K562 (cell line): ENCODE results near the gene PPP2R3C. TPM values are rescaled to one million over a fixed set of nuclear protein-coding genes. Genes with fewer than 3 reads are reported as not detected.

Experiments
- FOXK1 ChIP-seq: sonication (generic); formaldehyde crosslinking; IDR thresholded peaks from 2 replicates; pipeline ENCODE4 v1.8.0; 2022; ENCODE audit warnings: missing genetic modification reagents, mild to moderate bottlenecking, borderline replicate concordance
- JUNB ChIP-seq: fragments of 450-650 bp; formaldehyde crosslinking; conservative IDR thresholded peaks from 2 replicates; pipeline ENCODE4 v1.4.0; 2020; ENCODE audit warnings: mild to moderate bottlenecking
- JUND ChIP-seq, 2 experiments: IDR thresholded peaks; 2 replicates in 1 of 2; 3 replicates in 1 of 2; pipeline ENCODE4 v1.6.1; 2011; ENCODE audit warnings: borderline replicate concordance in 2 of 2, low read depth in 2 of 2, low read length in 2 of 2, improper control_type of control experiment in 1 of 2, missing biosample characterization in 1 of 2, missing genetic modification characterization in 1 of 2, missing genetic modification reagents in 1 of 2
- MED1 ChIP-seq: sonication (generic); formaldehyde crosslinking; IDR thresholded peaks from 2 replicates; pipeline ENCODE4 v1.8.1; 2023; ENCODE audit warnings: missing genetic modification reagents, borderline replicate concordance
- NFE2L1 ChIP-seq: fragments of 450-650 bp; IDR thresholded peaks from 2 replicates; pipeline ENCODE4 v1.6.1; 2016; ENCODE audit warnings: missing genetic modification characterization, low read depth, mild to moderate bottlenecking, missing compliant biosample characterization, moderate library complexity, borderline replicate concordance
- POLR2A ChIP-seq: fragments of 450-650 bp; conservative IDR thresholded peaks from 2 replicates; pipeline ENCODE4 v1.6.1; 2016
- SLC30A9 ChIP-seq: fragments of 250-450 bp; sonication (Bioruptor Pico); IDR thresholded peaks from 2 replicates; pipeline ENCODE4 v1.8.0; 2022; ENCODE audit warnings: mild to moderate bottlenecking, moderate library complexity
- SMC3 ChIP-seq: conservative IDR thresholded peaks from 2 replicates; pipeline ENCODE4 v1.6.1; 2011; ENCODE audit warnings: low read depth, low read length, improper control_type of control experiment; ENCODE audit not compliant: insufficient read depth
- SREBF1 ChIP-seq: fragments of 150-350 bp; IDR thresholded peaks from 2 replicates; pipeline ENCODE4 v1.6.1; 2014; ENCODE audit warnings: antibody characterized with exemption, low read depth, low read length, borderline replicate concordance
- THRB ChIP-seq: fragments of 450-650 bp; formaldehyde crosslinking; conservative IDR thresholded peaks from 2 replicates; pipeline ENCODE4 v1.4.0; 2022; ENCODE audit warnings: mild to moderate bottlenecking, missing genetic modification characterization
- ZBTB2 ChIP-seq: fragments of 450-650 bp; IDR thresholded peaks from 2 replicates; pipeline ENCODE4 v1.6.1; 2016; ENCODE audit warnings: antibody characterized with exemption
- ZNF76 ChIP-seq: fragments of 250-450 bp; sonication (Bioruptor Pico); IDR thresholded peaks from 2 replicates; pipeline ENCODE4 v1.4.0; 2020; ENCODE audit warnings: mild to moderate bottlenecking, moderate library complexity, borderline replicate concordance
- ZSCAN29 ChIP-seq: fragments of 450-650 bp; IDR thresholded peaks from 2 replicates; pipeline ENCODE4 v1.6.1; 2017
- polyA plus RNA-seq, 8 experiments: library from polyadenylated mRNA; depleted of rRNA in 4 of 8; stranded (reverse) in 5 of 8; unstranded in 3 of 8; fragments of >200 nt; fragmentation: Nextera tagmentation in 2 of 8; fragmentation: Illumina TruSeq in 1 of 8; extraction: Ambion mirVana in 2 of 8; extraction: Trizol in 1 of 8; gene quantifications; 2 replicates each; pipeline versions ENCODE4 v1.2.1 to v1.2.3, GENCODE V29; 2011 to 2014; ENCODE audit warnings: inconsistent platforms in 1 of 8, missing spikeins in 1 of 8
- total RNA-seq, 7 experiments: library from RNA; depleted of rRNA in 6 of 7; stranded (reverse); fragments of >200 nt in 6 of 7; fragmentation: Illumina TruSeq in 2 of 7; extraction: Trizol in 2 of 7; gene quantifications; 2 replicates each; pipeline versions ENCODE4 v1.2.1 to v1.2.3, GENCODE V29; 2011 to 2021; ENCODE audit warnings: low replicate concordance in 1 of 7
- TF ChIP-seq, protein P1 (sequence below): IDR thresholded peaks from 3 replicates; pipeline ENCODE4 v1.6.1; 2011; ENCODE audit warnings: borderline replicate concordance, mild to moderate bottlenecking, moderate library complexity; ENCODE audit not compliant: insufficient read length; ENCODE audit errors: extremely low read depth
- TF ChIP-seq, protein P2 (sequence below): sonication (generic); formaldehyde crosslinking; IDR thresholded peaks from 2 replicates; pipeline ENCODE4 v1.8.1; 2023; ENCODE audit warnings: missing genetic modification reagents, mild to moderate bottlenecking, borderline replicate concordance

The PPP2R3C gene
- total and polyA plus RNA-seq, 9 of the 15 experiments (the other 6 are each of a cell fraction or from before 2014, with no cell fraction given) = 14.7 to 43.3 (median 22.7) TPM

- TF ChIP-seq ZNF76 (CRISPR knock-in tag) (no peak), SLC30A9 (CRISPR knock-in tag) (no peak), ZSCAN29 (no peak), SREBF1 (no peak), JUND (IDR thresholded peaks at IDR 0.05; ENCODE audit: borderline replicate concordance, low read depth, low read length) (peak; percentile 63; the same call in 1 of the 2 replicates), JUND (tag; IDR thresholded peaks at IDR 0.05; ENCODE audit: borderline replicate concordance, low read depth, low read length) (peak; percentile 69; the same call in 1 of the 3 replicates), NFE2L1 (peak; percentile 97), ZBTB2 (no peak), THRB (CRISPR knock-in tag) (no peak), MED1 (no peak), FOXK1 (no peak), SMC3 (no peak), POLR2A (no peak), JUNB (no peak)
- TF ChIP-seq, protein P1, sequence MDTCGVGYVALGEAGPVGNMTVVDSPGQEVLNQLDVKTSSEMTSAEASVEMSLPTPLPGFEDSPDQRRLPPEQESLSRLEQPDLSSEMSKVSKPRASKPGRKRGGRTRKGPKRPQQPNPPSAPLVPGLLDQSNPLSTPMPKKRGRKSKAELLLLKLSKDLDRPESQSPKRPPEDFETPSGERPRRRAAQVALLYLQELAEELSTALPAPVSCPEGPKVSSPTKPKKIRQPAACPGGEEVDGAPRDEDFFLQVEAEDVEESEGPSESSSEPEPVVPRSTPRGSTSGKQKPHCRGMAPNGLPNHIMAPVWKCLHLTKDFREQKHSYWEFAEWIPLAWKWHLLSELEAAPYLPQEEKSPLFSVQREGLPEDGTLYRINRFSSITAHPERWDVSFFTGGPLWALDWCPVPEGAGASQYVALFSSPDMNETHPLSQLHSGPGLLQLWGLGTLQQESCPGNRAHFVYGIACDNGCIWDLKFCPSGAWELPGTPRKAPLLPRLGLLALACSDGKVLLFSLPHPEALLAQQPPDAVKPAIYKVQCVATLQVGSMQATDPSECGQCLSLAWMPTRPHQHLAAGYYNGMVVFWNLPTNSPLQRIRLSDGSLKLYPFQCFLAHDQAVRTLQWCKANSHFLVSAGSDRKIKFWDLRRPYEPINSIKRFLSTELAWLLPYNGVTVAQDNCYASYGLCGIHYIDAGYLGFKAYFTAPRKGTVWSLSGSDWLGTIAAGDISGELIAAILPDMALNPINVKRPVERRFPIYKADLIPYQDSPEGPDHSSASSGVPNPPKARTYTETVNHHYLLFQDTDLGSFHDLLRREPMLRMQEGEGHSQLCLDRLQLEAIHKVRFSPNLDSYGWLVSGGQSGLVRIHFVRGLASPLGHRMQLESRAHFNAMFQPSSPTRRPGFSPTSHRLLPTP = no peak
- TF ChIP-seq, protein P2, sequence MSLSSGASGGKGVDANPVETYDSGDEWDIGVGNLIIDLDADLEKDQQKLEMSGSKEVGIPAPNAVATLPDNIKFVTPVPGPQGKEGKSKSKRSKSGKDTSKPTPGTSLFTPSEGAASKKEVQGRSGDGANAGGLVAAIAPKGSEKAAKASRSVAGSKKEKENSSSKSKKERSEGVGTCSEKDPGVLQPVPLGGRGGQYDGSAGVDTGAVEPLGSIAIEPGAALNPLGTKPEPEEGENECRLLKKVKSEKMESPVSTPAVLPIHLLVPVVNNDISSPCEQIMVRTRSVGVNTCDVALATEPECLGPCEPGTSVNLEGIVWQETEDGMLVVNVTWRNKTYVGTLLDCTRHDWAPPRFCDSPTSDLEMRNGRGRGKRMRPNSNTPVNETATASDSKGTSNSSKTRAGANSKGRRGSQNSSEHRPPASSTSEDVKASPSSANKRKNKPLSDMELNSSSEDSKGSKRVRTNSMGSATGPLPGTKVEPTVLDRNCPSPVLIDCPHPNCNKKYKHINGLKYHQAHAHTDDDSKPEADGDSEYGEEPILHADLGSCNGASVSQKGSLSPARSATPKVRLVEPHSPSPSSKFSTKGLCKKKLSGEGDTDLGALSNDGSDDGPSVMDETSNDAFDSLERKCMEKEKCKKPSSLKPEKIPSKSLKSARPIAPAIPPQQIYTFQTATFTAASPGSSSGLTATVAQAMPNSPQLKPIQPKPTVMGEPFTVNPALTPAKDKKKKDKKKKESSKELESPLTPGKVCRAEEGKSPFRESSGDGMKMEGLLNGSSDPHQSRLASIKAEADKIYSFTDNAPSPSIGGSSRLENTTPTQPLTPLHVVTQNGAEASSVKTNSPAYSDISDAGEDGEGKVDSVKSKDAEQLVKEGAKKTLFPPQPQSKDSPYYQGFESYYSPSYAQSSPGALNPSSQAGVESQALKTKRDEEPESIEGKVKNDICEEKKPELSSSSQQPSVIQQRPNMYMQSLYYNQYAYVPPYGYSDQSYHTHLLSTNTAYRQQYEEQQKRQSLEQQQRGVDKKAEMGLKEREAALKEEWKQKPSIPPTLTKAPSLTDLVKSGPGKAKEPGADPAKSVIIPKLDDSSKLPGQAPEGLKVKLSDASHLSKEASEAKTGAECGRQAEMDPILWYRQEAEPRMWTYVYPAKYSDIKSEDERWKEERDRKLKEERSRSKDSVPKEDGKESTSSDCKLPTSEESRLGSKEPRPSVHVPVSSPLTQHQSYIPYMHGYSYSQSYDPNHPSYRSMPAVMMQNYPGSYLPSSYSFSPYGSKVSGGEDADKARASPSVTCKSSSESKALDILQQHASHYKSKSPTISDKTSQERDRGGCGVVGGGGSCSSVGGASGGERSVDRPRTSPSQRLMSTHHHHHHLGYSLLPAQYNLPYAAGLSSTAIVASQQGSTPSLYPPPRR (CRISPR knock-in tag) = no peak
These were observed 71.1 kb downstream of the PPP2R3C start (continued) for GRCh38 chr14:35050652-35051051.
